ENCODE results near the gene MOB2.

The MOB2 gene

DNA sequence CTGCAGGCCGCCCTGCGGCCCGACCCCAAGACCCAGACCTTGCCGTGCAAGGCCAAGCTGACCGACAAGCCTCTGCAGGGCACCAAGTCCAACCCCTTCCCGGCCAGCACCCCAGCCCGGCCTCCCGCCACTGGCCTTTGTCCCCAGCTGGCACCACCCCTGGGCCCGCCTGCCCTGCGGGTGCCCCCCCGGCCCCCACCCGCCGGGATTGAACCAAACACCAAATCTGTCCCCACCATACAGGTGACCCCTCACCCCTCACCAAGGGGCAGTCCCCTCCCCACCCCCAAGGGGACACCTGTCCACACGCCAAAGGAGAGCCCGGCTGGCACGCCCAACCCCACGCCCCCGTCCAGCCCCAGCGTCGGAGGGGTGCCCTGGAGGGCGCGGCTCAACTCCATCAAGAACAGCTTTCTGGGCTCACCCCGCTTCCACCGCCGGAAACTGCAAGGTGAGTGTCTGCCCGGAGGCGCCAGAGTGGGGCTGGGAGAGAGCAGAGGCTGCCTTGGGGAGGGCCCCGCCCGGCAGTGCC, 36.2 kb downstream of the MOB2 start:
- in situ Hi-C loops (cut with MboI; ENCODE audit: low pct_unique_long_range_greater_than_20kb, low sequenced_read_pairs, unreplicated experiment), result no loop called here
- TF ChIP-seq, protein P1, sequence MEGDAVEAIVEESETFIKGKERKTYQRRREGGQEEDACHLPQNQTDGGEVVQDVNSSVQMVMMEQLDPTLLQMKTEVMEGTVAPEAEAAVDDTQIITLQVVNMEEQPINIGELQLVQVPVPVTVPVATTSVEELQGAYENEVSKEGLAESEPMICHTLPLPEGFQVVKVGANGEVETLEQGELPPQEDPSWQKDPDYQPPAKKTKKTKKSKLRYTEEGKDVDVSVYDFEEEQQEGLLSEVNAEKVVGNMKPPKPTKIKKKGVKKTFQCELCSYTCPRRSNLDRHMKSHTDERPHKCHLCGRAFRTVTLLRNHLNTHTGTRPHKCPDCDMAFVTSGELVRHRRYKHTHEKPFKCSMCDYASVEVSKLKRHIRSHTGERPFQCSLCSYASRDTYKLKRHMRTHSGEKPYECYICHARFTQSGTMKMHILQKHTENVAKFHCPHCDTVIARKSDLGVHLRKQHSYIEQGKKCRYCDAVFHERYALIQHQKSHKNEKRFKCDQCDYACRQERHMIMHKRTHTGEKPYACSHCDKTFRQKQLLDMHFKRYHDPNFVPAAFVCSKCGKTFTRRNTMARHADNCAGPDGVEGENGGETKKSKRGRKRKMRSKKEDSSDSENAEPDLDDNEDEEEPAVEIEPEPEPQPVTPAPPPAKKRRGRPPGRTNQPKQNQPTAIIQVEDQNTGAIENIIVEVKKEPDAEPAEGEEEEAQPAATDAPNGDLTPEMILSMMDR (IDR thresholded peaks at IDR 0.05; ENCODE audit: extremely low read depth, insufficient read depth, missing control alignments), result no peak
- no peak for DNase-seq (ENCODE audit: low spot score)

DNA sequence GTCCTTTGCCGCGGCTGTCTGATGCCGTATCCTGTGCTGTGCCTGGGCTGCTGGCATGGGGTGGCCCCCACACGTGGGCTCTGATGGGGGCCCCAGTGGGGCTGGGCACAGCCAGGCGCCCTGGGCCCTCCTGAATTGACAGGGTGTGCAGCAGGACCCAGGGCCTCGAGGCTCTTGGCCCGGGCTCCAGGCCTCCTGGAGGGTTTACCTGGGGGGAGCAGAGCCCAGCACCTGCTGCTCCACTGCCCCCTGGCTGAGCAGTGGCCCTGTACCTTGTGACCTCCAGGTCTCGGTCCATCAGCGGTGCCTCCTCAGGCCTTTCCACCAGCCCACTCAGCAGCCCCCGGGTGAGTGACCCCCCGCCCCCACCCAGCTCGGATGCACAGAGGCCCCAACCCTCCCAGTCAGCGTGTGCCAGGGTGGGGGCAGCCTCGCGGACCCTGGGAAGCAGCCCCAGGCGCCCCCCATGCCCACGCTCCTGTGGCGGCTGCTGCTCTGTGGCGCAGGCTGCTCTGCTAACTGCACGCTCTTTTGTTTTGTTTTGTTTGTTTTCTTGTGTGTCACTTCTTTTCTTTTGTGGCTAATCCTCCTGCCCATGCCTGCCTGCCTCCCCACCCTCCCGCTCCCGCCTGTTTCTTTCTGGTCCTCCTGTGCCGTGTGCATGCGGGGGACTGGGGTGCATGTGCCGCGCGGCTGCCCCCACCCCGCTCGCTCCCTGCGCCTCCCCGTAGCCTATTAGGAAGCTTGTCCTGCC, 36.9 kb downstream of the MOB2 start:
- TF ChIP-seq, protein P1 (IDR thresholded peaks at IDR 0.05; ENCODE audit: extremely low read depth, insufficient read depth, missing control alignments), result no peak
- in situ Hi-C loops (cut with MboI; ENCODE audit: low pct_unique_long_range_greater_than_20kb, low sequenced_read_pairs, unreplicated experiment), result no loop called here

DNA sequence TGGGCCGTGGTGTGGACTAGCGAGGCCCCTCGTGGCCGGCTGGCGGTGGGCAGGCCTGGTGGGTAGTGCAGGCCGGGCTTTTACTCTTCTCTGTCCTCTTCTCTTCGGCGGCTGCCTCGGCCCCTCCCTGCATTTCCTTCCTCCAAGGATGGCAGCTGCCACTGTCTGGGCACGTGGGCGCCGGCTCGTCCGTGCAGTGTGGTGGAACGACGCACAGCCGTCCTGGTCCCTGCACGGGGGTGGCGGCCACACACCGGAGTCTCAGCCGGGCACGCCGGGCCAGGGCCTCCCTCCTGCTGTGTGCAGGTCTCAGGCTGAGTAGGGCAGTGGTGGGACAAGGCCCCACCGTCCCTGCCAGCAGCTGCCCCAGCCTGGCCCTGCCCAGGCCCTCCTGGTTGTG, 37.7 kb downstream of the MOB2 start:
- in situ Hi-C loops (cut with MboI; ENCODE audit: low pct_unique_long_range_greater_than_20kb, low sequenced_read_pairs, unreplicated experiment), result no loop called here
- no peak for DNase-seq (ENCODE audit: low spot score)
- TF ChIP-seq, protein P1 (IDR thresholded peaks at IDR 0.05; ENCODE audit: extremely low read depth, insufficient read depth, missing control alignments), result no peak

More for the DNA sequence above, 36.9 kb downstream of the MOB2 start:
- no peak for DNase-seq (ENCODE audit: low spot score)

DNA sequence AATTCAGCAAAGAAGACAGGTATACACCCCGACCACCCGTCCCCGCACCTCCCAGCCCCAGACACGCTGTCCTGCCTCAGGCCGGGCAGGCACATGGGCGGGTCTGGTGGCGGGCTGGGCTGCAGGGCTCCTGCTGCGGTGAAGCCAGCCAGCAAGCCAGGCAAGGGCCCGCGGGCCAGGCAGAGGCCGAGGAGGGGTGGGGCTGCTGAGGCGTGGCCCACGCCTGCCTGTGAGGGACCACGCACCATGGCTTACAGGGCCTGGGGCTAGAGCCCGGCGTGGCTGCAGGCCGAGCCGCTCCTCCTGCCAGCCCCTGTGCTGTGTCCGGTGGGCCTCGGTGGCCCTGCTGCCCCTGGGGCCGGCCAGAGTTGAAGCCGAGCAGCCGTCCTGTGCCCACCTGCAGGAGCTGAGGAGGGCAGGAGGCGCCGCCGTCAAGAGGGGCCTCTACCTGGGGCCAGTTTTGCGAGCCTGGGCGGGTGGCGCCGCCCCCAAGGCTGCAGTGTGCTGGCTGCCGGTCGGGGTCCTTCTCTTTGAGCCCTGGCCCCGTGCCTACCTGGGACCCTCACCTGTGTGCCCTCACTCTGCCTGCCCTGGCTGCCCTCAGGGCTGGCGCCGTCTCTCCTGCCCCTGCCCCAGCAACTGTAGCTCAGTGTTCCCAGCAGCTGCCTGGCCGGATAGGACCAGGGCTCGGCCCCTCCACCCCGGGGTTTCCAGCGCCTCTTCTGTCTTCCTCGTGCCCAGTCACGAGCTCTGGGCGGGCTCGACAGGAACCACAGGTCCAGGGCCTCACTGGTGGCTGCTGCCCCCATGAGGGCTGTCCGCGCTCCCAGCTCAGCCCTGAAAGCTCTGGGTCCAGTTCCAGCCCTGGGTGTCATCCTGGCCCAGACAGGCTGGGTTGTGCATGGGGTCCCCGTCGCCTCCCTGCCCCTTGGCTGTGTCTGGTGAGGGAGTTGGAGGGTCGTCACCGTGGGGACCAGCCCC, 38.4 kb downstream of the MOB2 start:
- TF ChIP-seq, protein P1 (IDR thresholded peaks at IDR 0.05; ENCODE audit: extremely low read depth, insufficient read depth, missing control alignments), result no peak
- no peak for DNase-seq (ENCODE audit: low spot score)
- in situ Hi-C loops (cut with MboI; ENCODE audit: low pct_unique_long_range_greater_than_20kb, low sequenced_read_pairs, unreplicated experiment), result no loop called here

DNA sequence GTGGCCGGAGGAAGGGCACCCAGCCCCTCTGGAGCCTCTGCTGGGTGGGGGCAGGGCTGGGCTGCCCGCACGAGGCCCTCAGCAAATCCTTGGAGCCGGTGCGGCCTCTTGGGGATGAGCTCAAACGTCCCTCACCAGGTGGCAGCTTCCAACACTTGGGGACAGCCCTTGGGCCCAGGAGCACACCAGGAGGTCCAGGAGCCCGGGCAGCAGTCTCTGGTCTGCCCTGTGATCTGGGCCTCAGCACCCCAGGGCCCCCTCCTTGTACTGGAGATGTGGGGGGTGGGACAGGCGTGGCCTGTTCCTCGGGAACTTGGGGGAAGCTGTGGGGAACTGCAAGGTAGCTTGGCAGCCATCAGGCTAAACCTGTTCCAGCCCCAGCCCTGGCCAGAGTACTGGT, 40.0 kb downstream of the MOB2 start:
- in situ Hi-C loops (cut with MboI; ENCODE audit: low pct_unique_long_range_greater_than_20kb, low sequenced_read_pairs, unreplicated experiment), result no loop called here
- no peak for DNase-seq (ENCODE audit: low spot score)
- TF ChIP-seq, protein P1 (IDR thresholded peaks at IDR 0.05; ENCODE audit: extremely low read depth, insufficient read depth, missing control alignments), result no peak

DNA sequence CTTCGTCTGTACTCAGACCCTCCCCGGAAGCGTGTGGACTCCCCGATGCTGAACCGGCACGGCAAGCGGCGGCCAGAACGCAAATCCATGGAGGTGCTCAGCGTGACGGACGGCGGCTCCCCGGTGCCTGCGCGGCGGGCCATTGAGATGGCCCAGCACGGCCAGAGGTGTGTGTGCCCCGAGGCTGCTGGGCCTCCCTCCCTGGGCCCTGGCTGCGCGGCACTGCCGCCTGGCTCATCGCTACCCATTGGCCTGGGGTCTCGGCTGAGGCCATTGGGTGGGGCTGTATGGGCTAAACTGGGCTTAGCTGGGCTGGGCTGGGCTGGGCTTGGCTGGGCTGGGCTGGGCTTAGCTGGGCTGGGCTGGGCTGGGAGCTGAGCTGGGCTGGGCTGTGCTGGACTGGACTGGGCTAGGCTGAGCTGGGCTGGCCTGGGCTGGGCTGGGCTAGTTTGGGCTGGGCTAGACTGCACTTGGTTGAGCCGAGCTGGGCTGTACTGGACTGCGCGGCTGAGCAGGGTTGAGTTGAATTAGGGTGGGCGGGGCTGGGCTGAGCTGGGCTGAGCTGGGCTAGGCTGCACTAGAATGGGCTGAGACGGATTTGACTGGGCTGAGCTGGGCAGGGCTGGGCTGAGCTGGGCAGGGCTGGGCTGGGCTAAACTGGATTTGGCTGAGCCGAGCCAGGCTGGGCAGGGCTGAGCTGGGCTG, 40.7 kb downstream of the MOB2 start:
- in situ Hi-C loops (cut with MboI; ENCODE audit: low pct_unique_long_range_greater_than_20kb, low sequenced_read_pairs, unreplicated experiment), result no loop called here
- no peak for DNase-seq (ENCODE audit: low spot score)

More for the DNA sequence above, 40.7 kb downstream of the MOB2 start:
- TF ChIP-seq, protein P1 (IDR thresholded peaks at IDR 0.05; ENCODE audit: extremely low read depth, insufficient read depth, missing control alignments), result no peak

Measured in GM13977 (cell line).